Left lung (tissue), 10 donors: ENCODE measurements around the gene ACTL6B. TPM values are rescaled to one million over a fixed set of nuclear protein-coding genes. Genes with fewer than 3 reads are reported as not detected.

ENCODE experiments used
- ATAC-seq: fragments of 200-7000 bp; cut with Tn5 transposase; one replicate; pipeline ENCODE4 v1.9.1; 2020; ENCODE audit warnings: moderate library complexity
- DNase-seq, 4 donors: peaks; one replicate each; pipeline ENCODE4 v3.0.0-alpha.2; 2013 to 2020
- H3K27ac ChIP-seq, 2 donors: fragments of 200-600 bp; sonication (generic) in 1 of 2; one replicate each; pipeline versions ENCODE4 v1.5.0 to v1.8.0; 2020 to 2021
- H3K27me3 ChIP-seq, 2 donors: fragments of 200-600 bp; sonication (generic) in 1 of 2; one replicate each; pipeline versions ENCODE4 v1.5.0 to v1.8.0; 2020 to 2021
- H3K36me3 ChIP-seq, 2 donors: fragments of 200-600 bp; sonication (generic) in 1 of 2; one replicate each; pipeline versions ENCODE4 v1.5.0 to v1.8.0; 2020 to 2021
- H3K4me1 ChIP-seq, 2 donors: fragments of 200-600 bp; one replicate each; pipeline ENCODE4 v1.8.0; 2021
- H3K4me3 ChIP-seq, 2 donors: fragments of 200-600 bp; sonication (generic) in 1 of 2; one replicate each; pipeline versions ENCODE4 v1.5.0 to v1.8.0; 2020 to 2021; ENCODE audit warnings: mild to moderate bottlenecking in 1 of 2
- H3K9me3 ChIP-seq, 2 donors: fragments of 200-600 bp; sonication (generic) in 1 of 2; one replicate each; pipeline versions ENCODE4 v1.5.0 to v1.8.0; 2020 to 2021
- intact Hi-C, 2 donors: fragments of 100-400 bp; cut with DNase I; formaldehyde crosslinking; loops; one replicate each; pipeline versions ENCODE4 v1.11.2 to v1.14.2; 2022
- polyA plus RNA-seq, 6 donors: library from polyadenylated mRNA; unstranded; fragments of 120-200 nt; gene quantifications; one replicate each; pipeline ENCODE4 v1.2.1, GENCODE V29; 2013; ENCODE audit not compliant: insufficient read length in 6 of 6
- total RNA-seq, 2 donors: library from RNA; stranded (reverse); fragmentation: NEBNext Ultra II Directional; extraction: Animal tissue kit (Norgen Biotek cat#: 25700); gene quantifications; one replicate each; pipeline ENCODE4 v1.2.1, GENCODE V29; 2021
- TF ChIP-seq, protein P1 (sequence below), 2 donors: fragments of 200-600 bp; sonication (generic) in 1 of 2; IDR thresholded peaks; one replicate each; pipeline versions ENCODE4 v1.5.0 to v1.8.0; 2021; ENCODE audit warnings: antibody characterized with exemption in 2 of 2
- donor health status: DM: no; HTN: yes; CAD: no.
- donor health status: DM: no; HTN: no; CAD: no.

ACTL6B gene
- total and polyA plus RNA-seq, 8 donors: 0.17 to 0.20 TPM; not detected in 6

DNA sequence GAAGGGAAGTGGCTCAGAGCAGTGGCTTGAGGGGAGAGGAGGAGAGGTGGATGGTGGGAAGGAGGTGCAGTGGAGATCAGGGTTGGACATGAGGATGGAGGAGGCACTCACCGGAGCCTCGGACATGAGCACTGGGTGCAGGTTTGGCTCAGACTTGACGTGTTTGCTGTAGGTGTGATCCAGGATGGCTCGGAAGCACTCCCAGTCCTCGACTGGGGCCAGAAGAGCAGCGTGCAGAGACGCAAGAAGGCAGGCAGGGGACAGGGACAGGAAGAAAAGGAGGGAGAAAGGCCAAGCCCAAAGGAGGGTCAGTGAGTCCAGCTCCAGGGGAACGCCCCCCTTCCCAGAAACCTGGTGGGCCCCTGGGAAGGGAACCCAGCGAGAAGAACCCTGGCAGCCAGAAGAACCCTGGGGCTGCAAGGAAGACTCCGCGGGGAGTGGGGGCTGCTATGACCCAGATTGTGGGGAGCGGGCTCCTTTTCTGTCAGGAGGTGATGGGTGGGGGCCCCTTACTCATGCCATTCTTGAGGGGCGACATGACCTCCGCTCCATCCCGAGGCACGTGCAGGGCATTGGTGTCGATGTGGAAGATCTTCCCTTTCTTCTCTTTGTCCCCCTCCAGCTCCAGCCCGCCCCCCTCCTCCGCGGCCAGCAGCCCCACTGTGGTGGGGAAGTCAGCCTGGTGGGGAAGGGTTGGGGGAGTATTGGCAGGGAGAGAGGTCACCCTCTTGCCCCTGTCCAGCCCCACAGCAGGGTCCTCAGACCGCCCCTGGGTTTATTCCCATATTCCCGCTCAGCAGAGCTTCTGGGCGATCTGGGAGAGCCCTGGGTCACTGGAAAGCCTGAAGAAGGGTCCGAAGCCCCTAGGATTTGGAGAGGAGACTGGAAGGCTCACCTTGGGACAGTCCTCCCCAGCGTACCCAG is 1.1 kb downstream of the ACTL6B start:
- ATAC-seq (no peak), DNase-seq (peak in 1 of 4 donors; percentile 57)
- no peak overlapping the region for H3K4me3 ChIP-seq
- TF ChIP-seq, protein P1, sequence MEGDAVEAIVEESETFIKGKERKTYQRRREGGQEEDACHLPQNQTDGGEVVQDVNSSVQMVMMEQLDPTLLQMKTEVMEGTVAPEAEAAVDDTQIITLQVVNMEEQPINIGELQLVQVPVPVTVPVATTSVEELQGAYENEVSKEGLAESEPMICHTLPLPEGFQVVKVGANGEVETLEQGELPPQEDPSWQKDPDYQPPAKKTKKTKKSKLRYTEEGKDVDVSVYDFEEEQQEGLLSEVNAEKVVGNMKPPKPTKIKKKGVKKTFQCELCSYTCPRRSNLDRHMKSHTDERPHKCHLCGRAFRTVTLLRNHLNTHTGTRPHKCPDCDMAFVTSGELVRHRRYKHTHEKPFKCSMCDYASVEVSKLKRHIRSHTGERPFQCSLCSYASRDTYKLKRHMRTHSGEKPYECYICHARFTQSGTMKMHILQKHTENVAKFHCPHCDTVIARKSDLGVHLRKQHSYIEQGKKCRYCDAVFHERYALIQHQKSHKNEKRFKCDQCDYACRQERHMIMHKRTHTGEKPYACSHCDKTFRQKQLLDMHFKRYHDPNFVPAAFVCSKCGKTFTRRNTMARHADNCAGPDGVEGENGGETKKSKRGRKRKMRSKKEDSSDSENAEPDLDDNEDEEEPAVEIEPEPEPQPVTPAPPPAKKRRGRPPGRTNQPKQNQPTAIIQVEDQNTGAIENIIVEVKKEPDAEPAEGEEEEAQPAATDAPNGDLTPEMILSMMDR (IDR thresholded peaks at IDR 0.05): no peak
- H3K27me3 ChIP-seq: peaks cover 25 to 93% of the 10 kb centered on the region in 2 donors
- intact Hi-C loops: no loop called here
- H3K36me3 ChIP-seq: no peaks in the 10 kb centered on the region
- no peaks in the 10 kb centered on the region for H3K4me1 ChIP-seq
- H3K27ac ChIP-seq: no peak overlapping the region
- no peaks in the 10 kb centered on the region for H3K9me3 ChIP-seq

DNA sequence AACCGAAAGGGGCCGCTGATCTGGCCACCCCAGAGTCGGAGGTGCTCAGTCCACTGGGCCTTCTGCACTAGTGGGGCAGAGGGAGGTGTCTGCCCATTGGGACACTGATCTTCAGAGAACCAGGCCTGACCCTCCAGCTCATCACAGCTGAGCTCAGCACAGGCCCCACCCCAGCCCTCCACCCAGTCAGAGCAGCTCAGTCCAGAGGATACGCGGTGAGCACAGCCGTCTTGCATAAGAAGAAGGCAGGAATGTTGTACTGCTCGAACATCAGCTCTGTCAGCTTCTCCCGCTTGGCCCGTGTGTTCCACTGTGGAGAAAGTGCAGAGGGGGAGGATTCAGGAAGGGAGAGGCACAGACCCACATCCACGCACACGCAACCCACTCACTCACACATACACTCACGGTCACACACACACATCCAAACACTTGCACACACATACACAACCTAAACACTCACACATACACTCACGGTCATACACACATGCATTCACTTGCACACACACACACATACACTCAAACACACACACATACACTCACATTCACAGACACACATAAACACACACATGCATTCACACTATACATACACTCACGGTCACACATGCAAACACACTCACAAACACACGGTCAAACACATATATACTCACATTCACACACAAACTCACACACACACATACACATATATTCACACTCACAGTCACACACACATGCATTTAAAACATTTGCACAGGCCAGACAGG is 6.3 kb downstream of the ACTL6B start:
- peak in 1 of 4 donors; percentile 8 for DNase-seq
- no peak overlapping the region for H3K27ac ChIP-seq
- no peaks in the 10 kb centered on the region for H3K9me3 ChIP-seq
- ATAC-seq: no peak
- intact Hi-C loops: no loop called here
- H3K36me3 ChIP-seq: no peaks in the 10 kb centered on the region
- H3K4me1 ChIP-seq: no peaks in the 10 kb centered on the region
- TF ChIP-seq, protein P1 (IDR thresholded peaks at IDR 0.05): no peak
- H3K4me3 ChIP-seq: no peak overlapping the region
- peaks cover 6 to 66% of the 10 kb centered on the region in 2 donors for H3K27me3 ChIP-seq

DNA sequence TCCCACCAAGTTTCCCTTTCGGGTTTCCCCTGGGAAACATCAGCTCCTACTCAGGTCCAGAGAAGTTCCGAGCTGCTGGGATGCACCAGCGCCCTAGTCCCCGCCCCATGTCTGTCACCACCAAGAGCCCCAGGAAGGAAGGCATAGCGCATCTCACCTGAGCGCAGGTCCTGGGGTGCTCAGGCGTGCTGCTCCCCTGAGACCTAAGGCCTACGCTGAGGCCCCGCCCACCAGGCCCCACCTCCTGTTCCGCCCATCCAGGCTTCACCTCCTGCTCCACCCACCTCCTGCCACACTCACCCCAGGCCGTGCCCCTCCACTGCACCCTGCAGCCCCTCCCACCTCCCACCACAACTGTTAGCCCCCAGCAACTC is 13.7 kb downstream of the ACTL6B start:
- TF ChIP-seq, protein P1 (IDR thresholded peaks at IDR 0.05): no peak
- Histone ChIP-seq H3K4me3 (no peak overlapping the region), H3K36me3 (no peaks in the 10 kb centered on the region), H3K9me3 (no peaks in the 10 kb centered on the region), H3K27me3 (peaks cover 0 to 68% of the 10 kb centered on the region in 2 donors), H3K27ac (no peak overlapping the region), H3K4me1 (no peaks in the 10 kb centered on the region)
- DNase-seq (no peak), ATAC-seq (peak; percentile 24)
- intact Hi-C loops: no loop called here

DNA sequence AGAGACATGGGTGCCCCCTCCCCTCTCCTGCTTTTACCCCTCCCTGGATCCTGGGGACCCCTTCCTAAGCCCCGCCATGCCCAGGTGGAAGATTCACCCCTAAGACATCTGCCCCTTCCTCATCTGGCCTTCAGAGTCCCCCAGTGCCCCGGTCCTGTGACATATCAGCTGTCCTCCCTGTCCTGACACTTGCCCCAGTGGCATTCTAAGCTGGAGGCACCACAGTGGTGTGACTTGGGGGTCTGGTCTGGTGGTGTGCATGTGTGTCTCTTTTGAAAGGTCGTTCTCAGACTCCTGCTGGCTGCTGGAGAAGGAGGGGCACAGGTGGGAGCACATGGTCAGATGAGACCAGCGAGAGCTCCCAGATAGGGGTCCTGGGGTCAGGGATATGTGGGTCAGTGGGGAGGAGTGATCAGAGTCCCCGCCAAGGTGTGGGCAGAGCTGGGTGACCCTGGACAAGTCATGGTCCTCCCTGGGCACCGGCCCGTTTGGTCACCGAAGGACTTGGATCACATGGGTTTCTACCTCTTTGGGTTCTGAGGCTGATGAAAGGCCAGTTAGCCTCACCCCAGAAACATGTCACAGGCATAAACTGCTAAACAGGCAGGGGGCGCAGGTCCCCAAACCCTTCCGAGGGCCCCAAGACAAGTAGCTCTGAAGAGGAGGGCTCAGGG is 14.3 kb downstream of the ACTL6B start:
- TF ChIP-seq, protein P1 (IDR thresholded peaks at IDR 0.05): no peak
- no peak overlapping the region for H3K27ac ChIP-seq
- H3K27me3 ChIP-seq: peaks cover 0 to 63% of the 10 kb centered on the region in 2 donors
- DNase-seq (no peak), ATAC-seq (no peak)
- no peaks in the 10 kb centered on the region for H3K9me3 ChIP-seq
- intact Hi-C loops: no loop called here
- H3K4me3 ChIP-seq: no peak overlapping the region
- no peaks in the 10 kb centered on the region for H3K36me3 ChIP-seq
- H3K4me1 ChIP-seq: no peaks in the 10 kb centered on the region
